ENCODE results near the gene MCEMP1. TPM values are rescaled to one million over a fixed set of nuclear protein-coding genes. Genes with fewer than 3 reads are reported as not detected.

The MCEMP1 gene
- polyA plus RNA-seq, 1 experiment = not detected

DNA sequence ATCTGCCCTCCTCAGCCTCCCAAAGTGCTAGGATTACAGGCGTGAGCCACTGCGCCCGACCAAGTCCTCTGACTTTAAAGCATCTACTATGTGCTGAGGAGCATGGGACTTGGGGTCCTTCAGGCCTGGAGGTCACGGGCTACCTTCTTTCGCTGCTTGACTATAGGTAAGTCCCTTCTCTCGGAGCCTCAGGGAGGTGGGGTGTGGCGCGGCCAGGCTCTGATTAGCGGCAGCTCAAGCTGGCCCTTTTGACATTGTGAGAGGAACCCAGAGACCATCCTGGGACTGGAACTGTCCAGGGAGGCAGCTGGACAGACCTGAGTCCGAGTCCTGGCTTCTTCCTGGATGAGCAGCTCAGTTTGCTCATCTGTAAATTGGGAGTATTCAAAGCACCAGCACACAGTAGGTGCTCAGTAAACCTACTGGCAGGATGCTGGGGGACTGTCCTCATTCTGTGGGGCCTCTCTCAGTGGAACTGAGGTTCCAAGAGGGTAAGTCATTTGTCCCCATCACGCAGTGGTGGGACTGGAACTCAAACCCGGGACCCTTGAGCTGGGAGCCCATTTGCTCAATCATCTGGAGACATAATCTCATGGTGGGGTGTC, 24.3 kb downstream of the MCEMP1 start:
- H3K27me3 ChIP-seq (ENCODE audit: control insufficient read depth, insufficient read depth, low read length) = peaks cover 4% of the 10 kb centered on the region
- TF ChIP-seq, protein P1, sequence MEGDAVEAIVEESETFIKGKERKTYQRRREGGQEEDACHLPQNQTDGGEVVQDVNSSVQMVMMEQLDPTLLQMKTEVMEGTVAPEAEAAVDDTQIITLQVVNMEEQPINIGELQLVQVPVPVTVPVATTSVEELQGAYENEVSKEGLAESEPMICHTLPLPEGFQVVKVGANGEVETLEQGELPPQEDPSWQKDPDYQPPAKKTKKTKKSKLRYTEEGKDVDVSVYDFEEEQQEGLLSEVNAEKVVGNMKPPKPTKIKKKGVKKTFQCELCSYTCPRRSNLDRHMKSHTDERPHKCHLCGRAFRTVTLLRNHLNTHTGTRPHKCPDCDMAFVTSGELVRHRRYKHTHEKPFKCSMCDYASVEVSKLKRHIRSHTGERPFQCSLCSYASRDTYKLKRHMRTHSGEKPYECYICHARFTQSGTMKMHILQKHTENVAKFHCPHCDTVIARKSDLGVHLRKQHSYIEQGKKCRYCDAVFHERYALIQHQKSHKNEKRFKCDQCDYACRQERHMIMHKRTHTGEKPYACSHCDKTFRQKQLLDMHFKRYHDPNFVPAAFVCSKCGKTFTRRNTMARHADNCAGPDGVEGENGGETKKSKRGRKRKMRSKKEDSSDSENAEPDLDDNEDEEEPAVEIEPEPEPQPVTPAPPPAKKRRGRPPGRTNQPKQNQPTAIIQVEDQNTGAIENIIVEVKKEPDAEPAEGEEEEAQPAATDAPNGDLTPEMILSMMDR (IDR thresholded peaks at IDR 0.05; ENCODE audit: low read depth, low read length) = no peak
- ChIA-PET POLR2A (no interaction called here), CTCF (interaction anchor here (1.3 kb wide), 1 partner anchor 20 kb away, joined by 3 read pairs; the partner anchor contains the start of gene TRAPPC5)
- DNase-seq (ENCODE audit: low read depth, low spot score) = no peak
- no peak overlapping the region for H3K27ac ChIP-seq (ENCODE audit: low read depth, low read length)
- H3K4me3 ChIP-seq (ENCODE audit: low read depth, low read length) = no peak overlapping the region
- H3K9me3 ChIP-seq (ENCODE audit: control insufficient read depth, insufficient read depth, low read length) = no peaks in the 10 kb centered on the region

DNA sequence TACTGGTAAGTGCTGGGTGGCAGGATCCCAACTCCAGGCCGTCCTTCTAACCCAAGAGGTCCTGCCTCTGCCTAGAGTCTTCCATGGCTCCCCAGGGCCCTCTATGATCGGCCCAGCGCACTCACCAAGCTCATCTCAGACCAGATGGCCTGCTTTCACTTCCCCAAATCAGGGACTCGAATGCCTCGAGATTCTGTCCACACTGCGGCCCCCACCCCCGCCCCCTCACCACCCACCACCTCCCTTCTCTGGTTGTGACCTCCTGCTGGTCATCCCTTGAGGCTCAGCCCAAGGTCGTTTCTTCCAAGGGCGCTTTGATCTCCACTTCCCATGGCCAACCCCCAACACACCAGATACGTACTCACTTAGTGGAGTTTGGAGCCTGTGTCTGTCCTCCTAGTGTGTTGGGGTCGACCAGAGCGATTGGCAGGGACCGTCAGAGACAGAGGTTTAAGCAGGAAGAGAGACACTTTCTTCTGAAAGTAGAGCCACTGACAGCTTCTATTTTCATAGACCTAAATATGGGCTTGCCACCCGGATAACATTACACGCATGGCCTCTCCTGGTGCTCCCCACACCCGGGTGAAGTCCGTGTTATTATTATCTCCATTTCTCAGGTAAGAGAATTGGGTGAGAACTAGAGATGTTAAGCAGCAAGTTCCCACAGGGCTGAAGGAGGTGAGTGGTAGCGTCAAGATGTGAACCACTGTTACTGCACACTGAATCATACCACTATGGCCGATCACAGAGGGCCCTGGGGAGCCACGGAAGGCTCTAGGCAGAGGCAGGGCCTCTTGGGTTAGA, 25.0 kb downstream of the MCEMP1 start, which contains the start of gene FCER2:
Gene FCER2, minus strand, starts transcription at position 478 of the 804 bp plus-strand sequence. CDS start 2,371 bp downstream, outside the sequence.
- TF ChIP-seq, protein P1 (IDR thresholded peaks at IDR 0.05; ENCODE audit: low read depth, low read length) = no peak
- Histone ChIP-seq H3K9me3 (ENCODE audit: control insufficient read depth, insufficient read depth, low read length) (no peaks in the 10 kb centered on the region), H3K27me3 (ENCODE audit: control insufficient read depth, insufficient read depth, low read length) (peaks cover 4% of the 10 kb centered on the region), H3K27ac (ENCODE audit: low read depth, low read length) (no peak within 1 kb of the TSS), H3K4me3 (ENCODE audit: low read depth, low read length) (no peak within 1 kb of the TSS)
- POLR2A ChIA-PET = no interaction called here
- CTCF ChIA-PET = interaction anchor here (1.3 kb wide), 1 partner anchor 21 kb away, joined by 3 read pairs; the partner anchor contains the start of gene TRAPPC5
- DNase-seq (ENCODE audit: low read depth, low spot score) = no peak

DNA sequence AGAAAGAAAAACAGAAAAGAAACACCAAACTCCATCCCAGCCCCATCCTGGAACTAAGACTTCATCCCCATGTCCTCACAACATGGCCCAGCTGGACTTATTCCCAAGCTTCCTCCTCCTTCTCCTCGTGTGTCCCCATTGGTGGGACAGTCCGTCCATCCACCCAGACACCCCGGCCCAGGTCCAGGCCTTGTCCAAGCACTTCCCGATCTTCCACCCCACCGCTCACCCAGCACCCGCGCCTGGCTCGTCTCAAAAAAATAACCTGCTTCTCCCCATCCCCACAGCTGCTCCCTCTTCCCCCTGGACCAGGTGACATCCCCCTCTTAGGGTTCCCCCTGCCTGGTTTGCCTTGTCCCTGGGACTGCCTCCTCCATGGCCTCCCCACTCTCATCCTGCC, 26.4 kb downstream of the MCEMP1 start:
- Histone ChIP-seq H3K27me3 (ENCODE audit: control insufficient read depth, insufficient read depth, low read length) (peaks cover 3% of the 10 kb centered on the region), H3K4me3 (ENCODE audit: low read depth, low read length) (no peak overlapping the region), H3K9me3 (ENCODE audit: control insufficient read depth, insufficient read depth, low read length) (no peaks in the 10 kb centered on the region), H3K27ac (ENCODE audit: low read depth, low read length) (no peak overlapping the region)
- DNase-seq (ENCODE audit: low read depth, low spot score) = no peak
- POLR2A ChIA-PET = no interaction called here
- CTCF ChIA-PET = interaction anchor here (0.7 kb wide), 1 partner anchor 23 kb away, joined by 4 read pairs; no protein-coding TSS in a partner anchor
- TF ChIP-seq, protein P1 (IDR thresholded peaks at IDR 0.05; ENCODE audit: low read depth, low read length) = no peak

DNA sequence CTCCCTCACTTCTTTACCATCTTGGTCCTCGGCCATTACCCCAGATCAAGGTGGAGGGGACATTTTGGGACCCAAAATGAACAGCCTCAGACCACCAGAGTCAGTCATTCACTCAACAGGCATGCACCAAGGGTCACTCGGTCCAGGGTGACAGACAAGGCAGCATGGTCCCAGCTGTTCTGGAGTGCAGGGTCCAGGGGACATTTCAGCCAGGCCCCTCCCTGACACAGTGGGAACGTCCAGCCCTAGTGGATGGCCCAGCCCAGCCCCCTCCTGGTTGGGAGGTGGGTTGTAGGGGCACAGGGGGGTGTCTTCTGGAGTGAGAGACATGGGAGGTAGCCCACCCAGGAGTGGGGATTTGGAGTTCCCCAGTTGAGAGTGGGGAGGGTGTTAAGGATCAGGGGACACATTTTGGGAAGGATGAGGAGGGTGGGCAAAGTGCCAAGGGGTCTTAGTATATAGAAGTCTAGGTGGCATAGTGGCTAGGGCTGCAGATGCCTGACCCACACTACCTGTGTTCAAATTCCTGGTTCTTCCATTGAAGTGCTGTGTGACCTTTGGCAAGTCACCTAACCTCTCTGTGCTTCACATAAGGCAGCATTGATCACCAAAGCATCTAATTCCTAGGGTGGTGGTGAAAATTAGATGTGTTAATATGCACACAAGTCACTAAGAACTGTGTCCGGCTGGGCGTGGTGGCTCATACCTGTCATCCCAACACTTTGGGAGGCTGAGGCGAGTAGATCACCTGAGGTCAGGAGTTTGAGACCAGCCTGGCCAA, 27.6 kb downstream of the MCEMP1 start:
- Histone ChIP-seq H3K27me3 (ENCODE audit: control insufficient read depth, insufficient read depth, low read length) (no peaks in the 10 kb centered on the region), H3K27ac (ENCODE audit: low read depth, low read length) (no peak overlapping the region), H3K9me3 (ENCODE audit: control insufficient read depth, insufficient read depth, low read length) (no peaks in the 10 kb centered on the region), H3K4me3 (ENCODE audit: low read depth, low read length) (no peak overlapping the region)
- CTCF ChIA-PET = no interaction called here
- no peak for DNase-seq (ENCODE audit: low read depth, low spot score)
- TF ChIP-seq, protein P1 (IDR thresholded peaks at IDR 0.05; ENCODE audit: low read depth, low read length) = no peak
- POLR2A ChIA-PET = no interaction called here

Measured in AG04450 (cell line).